Activated CD8-positive, alpha-beta memory T cell treated with anti-CD3 and anti-CD28 coated beads, Interleukin-2, amount 10 ng/mL, durations not matched to agents 7 days and 5 days (primary cell): ENCODE data around the gene MAPT. TPM values are rescaled to one million over a fixed set of nuclear protein-coding genes. Genes with fewer than 3 reads are reported as not detected.

Source experiments
- ATAC-seq: fragments of 150-1000 bp; cut with Tn5 transposase; one replicate; pipeline ENCODE4 v1.10.0; 2021; ENCODE audit warnings: moderate library complexity
- CTCF ChIA-PET: fragments of 350-600 bp; sonication (Branson Sonifier 250); formaldehyde crosslinking; loops from one replicate; lab custom pipeline; 2021; ENCODE audit warnings: antibody characterized with exemption; lab: Charles Lee
- DNase-seq: peaks from one replicate; pipeline ENCODE4 v3.0.0-alpha.2; 2020
- H3K27ac Mint-ChIP-seq: one replicate; pipeline ENCODE4 v1.8.0; 2021; ENCODE audit warnings: mild to moderate bottlenecking, mixed read lengths
- H3K27me3 Mint-ChIP-seq: one replicate; pipeline ENCODE4 v1.8.0; 2021; ENCODE audit warnings: mixed read lengths
- H3K36me3 Mint-ChIP-seq: one replicate; pipeline ENCODE4 v1.8.0; 2021; ENCODE audit warnings: mild to moderate bottlenecking, mixed read lengths
- H3K4me1 Mint-ChIP-seq: one replicate; pipeline ENCODE4 v1.8.0; 2021; ENCODE audit warnings: mixed read lengths
- H3K4me3 Mint-ChIP-seq: one replicate; pipeline ENCODE4 v1.8.0; 2021; ENCODE audit warnings: mild to moderate bottlenecking, moderate library complexity, mixed read lengths
- H3K9me3 Mint-ChIP-seq: one replicate; pipeline ENCODE4 v1.8.0; 2022; ENCODE audit warnings: low read depth, mixed read lengths
- total RNA-seq, 2 experiments: library from RNA; stranded (reverse); gene quantifications; one replicate each; pipeline ENCODE4 v1.2.3, GENCODE V29; 2021

MAPT gene
- total RNA-seq, 2 experiments from 2014 or later, result 0.15 TPM; not detected in 1

DNA sequence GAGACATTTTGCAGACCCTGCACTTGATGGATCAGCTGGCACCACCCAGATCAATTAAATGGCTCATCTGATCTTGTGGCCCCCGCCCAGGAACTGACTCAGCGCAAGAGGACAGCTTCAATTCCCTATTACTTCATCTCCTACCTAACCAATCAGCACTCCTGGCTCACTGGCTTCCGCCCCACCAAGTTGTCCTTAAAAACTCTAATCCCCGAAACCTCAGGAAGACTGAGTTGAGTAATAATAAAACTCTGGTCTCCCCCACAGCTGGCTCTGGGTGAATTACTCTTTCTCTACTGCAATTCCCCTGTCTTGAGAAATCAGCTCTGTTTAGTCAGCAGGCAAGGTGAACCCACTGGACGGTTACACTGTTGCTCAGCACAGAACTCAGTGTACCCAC is 26.1 kb upstream of the MAPT start:
- peaks cover 14% of the 10 kb centered on the region for H3K4me1 Mint-ChIP-seq
- DNase-seq (no peak), ATAC-seq (no peak)
- H3K4me3 Mint-ChIP-seq, result no peak overlapping the region
- H3K27ac Mint-ChIP-seq, result no peak overlapping the region
- no peaks in the 10 kb centered on the region for H3K36me3 Mint-ChIP-seq
- CTCF ChIA-PET, result no interaction called here
- no peaks in the 10 kb centered on the region for H3K9me3 Mint-ChIP-seq
- peaks cover 33% of the 10 kb centered on the region for H3K27me3 Mint-ChIP-seq

DNA sequence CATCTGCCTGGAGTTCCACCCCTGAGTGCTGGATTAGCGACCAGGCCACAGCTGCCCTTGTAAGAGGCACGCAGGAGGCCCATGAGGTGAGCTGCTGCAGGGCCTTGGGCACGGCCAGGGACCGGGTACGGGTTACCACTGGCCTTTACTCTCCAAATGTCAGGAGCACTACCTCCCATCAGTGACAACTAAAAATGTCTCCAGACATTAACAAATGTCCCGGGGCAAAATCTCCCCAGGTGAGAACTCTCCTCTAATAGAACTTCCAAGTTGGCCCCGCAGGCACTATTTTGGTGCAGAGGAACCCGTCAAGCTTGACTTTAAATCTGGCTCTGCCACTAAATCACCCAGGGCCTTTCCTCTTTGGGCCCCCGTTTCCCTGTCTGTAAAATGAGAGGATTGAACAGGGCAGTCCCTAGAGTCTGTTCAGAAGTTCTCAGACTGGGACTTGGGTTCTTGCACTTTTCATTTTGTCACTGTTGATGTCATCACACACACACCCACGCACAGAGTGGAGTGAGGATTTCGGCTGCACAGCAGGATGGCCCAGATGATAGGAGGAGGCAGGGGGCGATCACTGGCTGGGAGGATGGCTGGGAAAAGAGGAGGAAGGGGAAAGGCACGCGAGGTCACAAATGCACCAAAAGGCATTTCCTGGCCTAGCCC is 24.5 kb upstream of the MAPT start:
- ATAC-seq, result no peak
- Mint-ChIP-seq H3K27me3 (peaks cover 24% of the 10 kb centered on the region), H3K27ac (no peak overlapping the region), H3K36me3 (no peaks in the 10 kb centered on the region), H3K4me3 (no peak overlapping the region), H3K9me3 (no peaks in the 10 kb centered on the region), H3K4me1 (peaks cover 14% of the 10 kb centered on the region)
- CTCF ChIA-PET, result interaction anchor here (0.6 kb wide), 1 partner anchor 112 kb away, joined by 3 read pairs; no protein-coding TSS in a partner anchor
- DNase-seq, result no peak

DNA sequence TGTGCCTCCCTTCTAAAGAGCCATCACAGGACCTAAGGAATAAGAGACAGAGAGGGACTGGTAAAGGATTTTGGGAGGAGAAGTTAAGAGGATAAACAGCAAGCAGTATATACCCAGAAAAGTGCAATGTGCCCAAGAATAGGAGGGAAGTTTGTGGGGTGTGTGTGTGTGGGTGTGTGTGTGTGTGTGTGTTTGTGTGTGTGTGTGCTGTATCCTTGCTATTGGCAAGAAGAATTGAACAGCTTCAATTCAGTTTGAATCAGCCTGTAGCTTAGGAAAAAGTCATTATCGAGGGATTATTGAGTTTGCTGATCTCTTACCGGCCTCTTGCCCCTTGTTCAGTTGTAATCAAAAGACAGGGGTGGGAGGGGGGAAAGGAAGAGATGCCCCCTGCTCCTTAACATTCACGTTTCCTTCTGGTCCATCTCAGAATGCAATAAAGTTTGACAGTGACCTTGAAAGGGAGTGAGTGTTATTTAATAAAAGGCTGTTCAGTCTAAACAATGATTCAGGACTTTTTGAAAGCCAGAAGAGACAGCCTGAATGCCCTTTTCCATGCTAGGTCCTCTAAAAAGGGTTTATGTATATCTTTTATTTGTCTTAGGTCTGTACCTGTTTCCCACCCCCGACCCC is 23.9 kb upstream of the MAPT start:
- H3K4me1 Mint-ChIP-seq, result peaks cover 14% of the 10 kb centered on the region
- H3K27me3 Mint-ChIP-seq, result peaks cover 21% of the 10 kb centered on the region
- CTCF ChIA-PET, result interaction anchor here (0.5 to 0.6 kb wide), 2 partner anchors 111 to 258 kb away, joined by 3 read pairs; no protein-coding TSS in a partner anchor
- ATAC-seq (no peak), DNase-seq (no peak)
- H3K27ac Mint-ChIP-seq, result no peak overlapping the region
- no peaks in the 10 kb centered on the region for H3K36me3 Mint-ChIP-seq
- no peak overlapping the region for H3K4me3 Mint-ChIP-seq
- no peaks in the 10 kb centered on the region for H3K9me3 Mint-ChIP-seq

DNA sequence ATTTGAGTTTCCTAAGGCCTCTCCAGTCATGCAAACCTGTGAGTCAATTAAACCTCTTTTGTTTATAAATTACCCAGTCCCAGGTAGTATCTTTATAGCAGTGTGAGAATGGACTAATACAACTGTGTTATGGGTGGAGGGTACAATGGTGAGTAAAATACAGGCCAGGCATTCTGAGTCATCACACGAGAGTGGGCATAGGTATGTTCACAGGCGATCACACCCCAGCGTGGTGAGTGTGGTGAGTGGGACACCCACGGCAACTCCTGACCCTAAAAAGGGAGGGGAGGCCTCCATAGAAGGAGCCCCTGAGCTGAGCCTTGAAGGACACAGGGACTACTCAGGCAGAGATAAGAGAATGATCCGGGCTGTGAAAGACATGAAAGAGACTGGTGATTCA is 22.6 kb upstream of the MAPT start:
- Mint-ChIP-seq H3K36me3 (no peaks in the 10 kb centered on the region), H3K9me3 (no peaks in the 10 kb centered on the region), H3K27me3 (peaks cover 21% of the 10 kb centered on the region), H3K27ac (no peak overlapping the region), H3K4me3 (no peak overlapping the region), H3K4me1 (peaks cover 14% of the 10 kb centered on the region)
- ATAC-seq (no peak), DNase-seq (no peak)
- CTCF ChIA-PET, result interaction anchor here (0.6 kb wide), 1 partner anchor 74 kb away, joined by 3 read pairs; no protein-coding TSS in a partner anchor

DNA sequence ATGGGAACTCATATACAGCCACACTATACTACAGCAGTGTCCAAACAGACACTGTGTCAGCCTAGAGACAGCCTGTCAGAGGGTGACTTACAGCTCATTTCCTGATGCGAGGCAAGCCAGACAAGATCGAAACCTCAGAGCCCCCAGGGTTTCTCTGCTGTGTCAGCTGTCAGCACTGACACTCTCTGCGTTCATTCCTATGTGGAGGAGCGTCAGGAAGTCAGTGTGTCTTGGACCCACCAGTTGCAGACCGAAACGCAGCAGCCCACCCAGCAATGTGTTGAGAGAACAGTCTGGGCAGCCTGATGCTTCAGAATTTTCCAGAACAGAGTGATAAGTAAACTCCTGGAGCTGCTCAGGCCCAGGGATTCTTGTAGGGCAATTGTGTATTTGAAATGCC is 20.6 kb upstream of the MAPT start:
- Mint-ChIP-seq H3K4me3 (no peak overlapping the region), H3K4me1 (peaks cover 14% of the 10 kb centered on the region)
- peak; percentile 62 for DNase-seq

DNA sequence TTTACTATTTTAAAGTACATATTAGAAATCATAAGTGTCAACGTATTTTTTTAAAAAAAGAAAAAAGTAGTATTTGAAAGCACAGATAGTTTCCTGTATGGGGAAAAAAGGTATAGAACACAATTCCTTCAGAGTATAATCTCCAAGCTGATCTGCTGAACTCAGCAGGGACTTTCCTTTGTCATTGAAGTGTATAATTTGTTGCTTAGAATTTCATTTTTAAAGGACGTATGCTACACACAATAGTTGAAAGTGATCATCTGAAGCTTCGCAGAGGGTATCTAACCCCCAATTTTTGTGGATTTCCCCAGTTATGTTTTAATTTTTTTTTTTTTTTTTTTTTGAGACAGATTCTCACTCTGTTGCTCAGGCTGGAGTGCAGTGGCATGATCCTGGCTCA is 20.2 kb upstream of the MAPT start:
- CTCF ChIA-PET, result interaction anchor here (1.2 to 2.6 kb wide), 3 partner anchors 20 to 75 kb away, joined by 3 to 11 read pairs (median 4); partner anchors contain the start of gene MAPT
- Mint-ChIP-seq H3K27ac (no peak overlapping the region), H3K9me3 (no peaks in the 10 kb centered on the region), H3K4me1 (peaks cover 14% of the 10 kb centered on the region), H3K36me3 (no peaks in the 10 kb centered on the region), H3K27me3 (peaks cover 16% of the 10 kb centered on the region), H3K4me3 (no peak overlapping the region)
- ATAC-seq (no peak), DNase-seq (no peak)

More for the DNA sequence above, 20.6 kb upstream of the MAPT start:
- ATAC-seq, result peak; percentile 91
- Mint-ChIP-seq H3K27me3 (peaks cover 16% of the 10 kb centered on the region), H3K27ac (no peak overlapping the region), H3K9me3 (no peaks in the 10 kb centered on the region), H3K36me3 (no peaks in the 10 kb centered on the region)
- CTCF ChIA-PET, result interaction anchor here (1.2 to 2.6 kb wide), 3 partner anchors 20 to 76 kb away, joined by 3 to 11 read pairs (median 4); partner anchors contain the start of gene MAPT

DNA sequence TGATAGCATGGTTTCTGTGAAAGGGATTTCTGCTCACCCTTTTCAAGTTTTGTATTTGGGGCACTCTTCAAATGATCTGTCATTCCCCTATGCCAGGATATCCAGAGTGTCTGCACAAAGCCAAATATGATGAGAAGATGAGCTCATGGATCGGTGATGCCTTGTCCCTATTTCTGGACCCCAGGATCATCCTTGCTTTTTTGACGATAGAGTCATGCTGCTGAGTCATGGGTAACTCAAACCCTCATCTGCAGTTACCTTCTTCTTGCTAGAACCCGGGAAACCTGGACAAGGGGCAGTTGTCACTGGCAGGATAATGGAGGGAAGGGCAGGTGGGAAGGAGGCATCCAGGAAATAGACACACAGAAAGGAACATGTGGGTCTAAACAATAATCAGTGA is 17.8 kb upstream of the MAPT start:
- no peaks in the 10 kb centered on the region for H3K36me3 Mint-ChIP-seq
- peaks cover 16% of the 10 kb centered on the region for H3K27me3 Mint-ChIP-seq

DNA sequence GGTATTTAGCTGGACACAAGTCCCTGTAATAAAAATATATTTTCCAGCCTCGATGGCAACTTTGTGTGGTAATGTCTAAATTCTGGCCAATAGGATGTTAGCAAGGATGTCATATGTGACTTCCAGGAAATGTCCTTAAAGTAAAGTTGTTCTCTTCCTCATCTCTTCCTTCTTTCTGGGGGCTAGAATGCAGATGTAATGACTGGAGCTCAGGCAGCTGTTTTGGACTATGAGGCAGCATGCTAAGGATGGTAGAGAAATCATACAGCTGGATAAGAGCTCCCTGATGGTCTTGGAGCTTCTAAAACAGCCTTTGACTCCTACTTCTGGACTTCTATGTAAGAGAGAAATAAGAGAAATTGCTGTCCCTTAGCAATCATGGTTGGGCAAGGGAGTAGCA is 16.9 kb upstream of the MAPT start:
- Mint-ChIP-seq H3K9me3 (no peaks in the 10 kb centered on the region), H3K36me3 (no peaks in the 10 kb centered on the region), H3K4me1 (peaks cover 10% of the 10 kb centered on the region), H3K27me3 (peaks cover 16% of the 10 kb centered on the region), H3K4me3 (no peak overlapping the region), H3K27ac (no peak overlapping the region)
- CTCF ChIA-PET, result interaction anchor here (0.8 kb wide), 1 partner anchor 243 kb away, joined by 3 read pairs; no protein-coding TSS in a partner anchor
- ATAC-seq (no peak), DNase-seq (no peak)

More for the DNA sequence above, 17.8 kb upstream of the MAPT start:
- Mint-ChIP-seq H3K9me3 (no peaks in the 10 kb centered on the region), H3K4me1 (peaks cover 14% of the 10 kb centered on the region), H3K4me3 (no peak overlapping the region), H3K27ac (no peak overlapping the region)
- ATAC-seq, result no peak
- CTCF ChIA-PET, result interaction anchor here (0.8 kb wide), 1 partner anchor 242 kb away, joined by 3 read pairs; no protein-coding TSS in a partner anchor
- no peak for DNase-seq

DNA sequence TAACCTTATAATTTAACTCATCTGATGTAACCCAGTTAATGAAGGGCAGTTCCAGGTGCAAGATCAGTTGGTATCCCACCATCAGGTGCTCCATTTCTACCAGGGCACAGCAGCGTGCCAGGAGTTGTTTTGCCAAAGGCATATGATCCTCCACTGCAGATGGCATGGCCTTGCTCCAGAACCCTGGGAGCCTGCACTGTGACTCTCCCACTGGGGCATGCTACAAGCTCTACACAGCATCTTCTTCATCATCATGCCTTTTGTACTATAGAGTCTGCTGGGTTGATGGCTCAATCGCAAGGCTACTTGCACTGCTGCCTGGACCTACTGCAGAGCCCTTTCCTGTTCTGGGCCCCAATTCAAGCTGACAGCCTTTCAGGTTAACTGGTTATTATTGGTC is 11.3 kb upstream of the MAPT start:
- H3K4me1 Mint-ChIP-seq, result peaks cover 10% of the 10 kb centered on the region
- DNase-seq (no peak), ATAC-seq (no peak)
- no peaks in the 10 kb centered on the region for H3K9me3 Mint-ChIP-seq
- no peak overlapping the region for H3K27ac Mint-ChIP-seq
- peaks cover 5% of the 10 kb centered on the region for H3K27me3 Mint-ChIP-seq
- no peak overlapping the region for H3K4me3 Mint-ChIP-seq
- H3K36me3 Mint-ChIP-seq, result no peaks in the 10 kb centered on the region
- CTCF ChIA-PET, result interaction anchor here (1.6 kb wide), 1 partner anchor 9 kb away, joined by 3 read pairs; no protein-coding TSS in a partner anchor

DNA sequence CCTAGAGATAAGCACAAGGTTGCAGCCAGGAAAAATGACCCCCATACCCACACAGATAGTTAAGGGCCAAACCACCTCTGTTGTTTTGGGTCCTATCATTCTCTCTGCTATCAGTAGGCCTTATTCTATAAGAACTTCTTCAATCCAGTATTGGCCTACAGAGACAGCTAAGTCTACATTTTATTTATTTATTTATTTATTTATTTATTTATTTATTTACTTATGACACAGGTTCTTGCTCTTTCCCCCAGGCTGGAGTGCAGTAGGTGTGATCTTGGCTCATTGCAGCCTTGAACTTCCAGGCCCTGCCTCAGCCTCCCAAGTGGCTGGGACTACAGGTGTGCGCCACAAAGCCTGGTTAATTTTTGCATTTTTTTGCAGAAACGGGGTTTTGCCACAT is 7.5 kb upstream of the MAPT start:
- Mint-ChIP-seq H3K4me3 (no peak overlapping the region), H3K36me3 (no peaks in the 10 kb centered on the region), H3K9me3 (no peaks in the 10 kb centered on the region), H3K27me3 (peaks cover 22% of the 10 kb centered on the region), H3K4me1 (peaks cover 10% of the 10 kb centered on the region), H3K27ac (no peak overlapping the region)
- CTCF ChIA-PET, result no interaction called here
- no peak for ATAC-seq
- no peak for DNase-seq

DNA sequence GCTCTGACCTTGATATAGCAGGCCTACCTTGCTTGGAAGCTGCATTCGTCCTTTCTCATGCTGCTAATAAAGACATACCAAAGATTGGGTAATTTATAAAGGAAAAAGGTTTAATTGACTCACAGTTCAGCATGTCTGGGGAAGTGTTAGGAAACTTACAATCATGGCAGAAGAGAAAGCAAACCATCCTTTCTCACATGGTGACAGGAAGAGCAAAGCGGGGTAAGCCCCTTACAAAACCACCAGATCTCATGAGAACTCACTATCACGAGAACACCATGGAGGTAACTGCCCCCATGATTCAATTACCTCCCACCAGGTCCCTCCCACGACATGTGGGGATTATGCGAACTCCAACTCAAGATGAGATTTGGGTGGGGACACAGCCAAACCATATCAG is 6.0 kb upstream of the MAPT start:
- Mint-ChIP-seq H3K9me3 (no peaks in the 10 kb centered on the region), H3K36me3 (no peaks in the 10 kb centered on the region), H3K4me3 (no peak overlapping the region), H3K4me1 (no peaks in the 10 kb centered on the region), H3K27me3 (peaks cover 32% of the 10 kb centered on the region), H3K27ac (no peak overlapping the region)
- CTCF ChIA-PET, result interaction anchor here (1.0 kb wide), 1 partner anchor 248 kb away, joined by 3 read pairs; no protein-coding TSS in a partner anchor
- DNase-seq, result no peak
- ATAC-seq, result no peak

DNA sequence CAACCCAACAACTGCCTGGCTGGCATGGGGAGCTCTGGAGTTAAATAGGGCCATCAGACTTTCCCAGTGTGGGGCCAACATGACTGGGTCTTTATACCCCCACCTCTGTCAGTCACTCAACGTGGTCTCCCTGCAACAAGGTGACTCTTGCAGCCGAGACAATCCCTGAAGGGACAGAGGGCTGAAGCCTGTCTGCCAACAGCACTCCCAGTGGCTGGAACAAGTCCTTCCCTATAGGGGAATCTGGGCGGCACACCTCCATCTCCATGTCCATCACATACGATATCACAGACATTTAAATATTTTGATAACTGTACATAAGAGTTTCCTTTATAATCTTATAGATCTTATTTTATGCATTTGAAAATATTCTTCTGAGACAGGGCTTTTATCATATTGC is 4.8 kb upstream of the MAPT start:
- no peaks in the 10 kb centered on the region for H3K36me3 Mint-ChIP-seq
- no peak for DNase-seq
- ATAC-seq, result no peak
- H3K27ac Mint-ChIP-seq, result no peak overlapping the region
- CTCF ChIA-PET, result no interaction called here
- peaks cover 2% of the 10 kb centered on the region for H3K4me1 Mint-ChIP-seq
- no peak overlapping the region for H3K4me3 Mint-ChIP-seq
- H3K27me3 Mint-ChIP-seq, result peaks cover 40% of the 10 kb centered on the region
- H3K9me3 Mint-ChIP-seq, result no peaks in the 10 kb centered on the region

DNA sequence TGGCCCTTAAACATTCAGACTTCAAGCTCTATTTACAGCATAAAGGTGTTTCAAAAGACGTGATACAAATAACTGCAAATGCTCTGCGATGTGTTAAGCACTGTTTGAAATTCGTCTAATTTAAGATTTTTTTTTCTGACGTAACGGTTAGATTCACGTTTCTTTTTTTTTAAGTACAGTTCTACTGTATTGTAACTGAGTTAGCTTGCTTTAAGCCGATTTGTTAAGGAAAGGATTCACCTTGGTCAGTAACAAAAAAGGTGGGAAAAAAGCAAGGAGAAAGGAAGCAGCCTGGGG is 681 bp upstream of the MAPT start:
- CTCF ChIA-PET, result interaction anchor here (0.6 to 1.8 kb wide), 5 partner anchors 9 to 316 kb away, joined by 3 to 11 read pairs (median 7); no protein-coding TSS in a partner anchor
- H3K27ac Mint-ChIP-seq, result peak overlapping the region; percentile 24
- H3K27me3 Mint-ChIP-seq, result peaks cover 70% of the 10 kb centered on the region
- peak overlapping the region; percentile 56 for H3K4me3 Mint-ChIP-seq
- peaks cover 14% of the 10 kb centered on the region for H3K4me1 Mint-ChIP-seq
- H3K36me3 Mint-ChIP-seq, result no peaks in the 10 kb centered on the region
- ATAC-seq (no peak), DNase-seq (no peak)
- H3K9me3 Mint-ChIP-seq, result no peaks in the 10 kb centered on the region
